ENCODE data around the gene FASN. TPM values are rescaled to one million over a fixed set of nuclear protein-coding genes. Genes with fewer than 3 reads are reported as not detected.

FASN gene
- total and polyA plus RNA-seq, 2 of the 13 experiments (the other 11 are each of a cell fraction or from before 2014, with no cell fraction given), result 51.7 to 101 TPM

- TF ChIP-seq USF2 (IDR thresholded peaks at IDR 0.05; ENCODE audit: low read depth, low read length), result no peak
- no peak; the same call in 1 of the 2 replicates for TF ChIP-seq USF2 (CRISPR knock-in tag; IDR thresholded peaks at IDR 0.05; ENCODE audit: borderline replicate concordance)
- TF ChIP-seq HNRNPUL1 (IDR thresholded peaks at IDR 0.05; ENCODE audit: low read depth, low read length), result no peak
- TF ChIP-seq SPEN (CRISPR knock-in tag; IDR thresholded peaks at IDR 0.05; ENCODE audit: low read depth), result peak; percentile 100
- TF ChIP-seq ZBTB25 (CRISPR knock-in tag; IDR thresholded peaks at IDR 0.05), result peak; percentile 99
- peak; percentile 98 for TF ChIP-seq SAFB2 (CRISPR knock-in tag; IDR thresholded peaks at IDR 0.05; ENCODE audit: borderline replicate concordance, low read depth)
- peak; percentile 55; the same call in 1 of the 2 replicates for TF ChIP-seq TFDP2 (CRISPR knock-in tag; IDR thresholded peaks at IDR 0.05)
- TF ChIP-seq ZNF703 (CRISPR knock-in tag; IDR thresholded peaks at IDR 0.05; ENCODE audit: borderline replicate concordance), result no peak; the same call in 1 of the 2 replicates
- peak; percentile 96 for TF ChIP-seq GATAD1 (CRISPR knock-in tag; IDR thresholded peaks at IDR 0.05)
- TF ChIP-seq KLF6 (CRISPR knock-in tag; IDR thresholded peaks at IDR 0.05), result peak; percentile 91
- no peak for TF ChIP-seq MATR3 (CRISPR knock-in tag; IDR thresholded peaks at IDR 0.05)
- 0 out of 2 replicates have a peak, but pooled peaks have one; percentile 15 for TF ChIP-seq CC2D1A (CRISPR knock-in tag; IDR thresholded peaks at IDR 0.05)
- 0 out of 2 replicates have a peak, but pooled peaks have one; percentile 70 for TF ChIP-seq HNRNPL (IDR thresholded peaks at IDR 0.05; ENCODE audit: low read depth, low read length)
- no peak; the same call in 1 of the 2 replicates for TF ChIP-seq SOX13 (IDR thresholded peaks at IDR 0.05)
- peak in 1 of 2 experiments; percentile 68; a peak in 2 of 4 replicates for TF ChIP-seq SOX13 (CRISPR knock-in tag; conservative IDR thresholded peaks at IDR 0.05 in 1 of 2, IDR thresholded peaks at IDR 0.05 in 1 of 2)
- no peak for TF ChIP-seq ZNF737 (CRISPR knock-in tag; IDR thresholded peaks at IDR 0.05; ENCODE audit: borderline replicate concordance)
- peak; percentile 96 for TF ChIP-seq NR2F6 (IDR thresholded peaks at IDR 0.05)
- TF ChIP-seq NR2F6 (CRISPR knock-in tag; IDR thresholded peaks at IDR 0.05), result peak; percentile 100
- TF ChIP-seq ZSCAN21 (CRISPR knock-in tag; IDR thresholded peaks at IDR 0.05; ENCODE audit: borderline replicate concordance), result peak; percentile 88; the same call in 1 of the 2 replicates
- peak; percentile 34; the same call in 1 of the 2 replicates for TF ChIP-seq IRX3 (CRISPR knock-in tag; IDR thresholded peaks at IDR 0.05; ENCODE audit: borderline replicate concordance, low read depth)
- TF ChIP-seq ARNT2 (CRISPR knock-in tag; IDR thresholded peaks at IDR 0.05; ENCODE audit: low read depth), result peak; percentile 85; the same call in 1 of the 2 replicates
- TF ChIP-seq ETV6 (CRISPR knock-in tag; conservative IDR thresholded peaks at IDR 0.05), result peak; percentile 95; the same call in 1 of the 2 replicates
- peak; percentile 91; the same call in 1 of the 2 replicates for TF ChIP-seq ZNF451 (CRISPR knock-in tag; IDR thresholded peaks at IDR 0.05)
- 0 out of 2 replicates have a peak, but pooled peaks have one; percentile 57 for TF ChIP-seq CCDC6 (CRISPR knock-in tag; IDR thresholded peaks at IDR 0.05)
- TF ChIP-seq EZH2 (conservative IDR thresholded peaks at IDR 0.05; ENCODE audit: low read depth, low read length), result no peak
- TF ChIP-seq ZFP36L2 (CRISPR knock-in tag; IDR thresholded peaks at IDR 0.05), result no peak
- TF ChIP-seq HMGA1 (CRISPR knock-in tag; conservative IDR thresholded peaks at IDR 0.05), result no peak
- TF ChIP-seq ZFP41 (CRISPR knock-in tag; IDR thresholded peaks at IDR 0.05; ENCODE audit: borderline replicate concordance), result no peak; the same call in 1 of the 2 replicates
These were observed 32.3 kb downstream of the FASN start, which contains the start of gene DUS1L (continued) for GRCh38 chr17:82065638-82066303.

Data from HepG2 (cell line).